Mesothelial cell of epicardium (in vitro differentiated cells): ENCODE measurements around the gene SORCS1. TPM values are rescaled to one million over a fixed set of nuclear protein-coding genes. Genes with fewer than 3 reads are reported as not detected.

Source experiments
- DNase-seq, 2 experiments: peaks; one replicate each; pipeline ENCODE4 v3.0.0; 2021; ENCODE audit warnings: low spot score in 2 of 2; ENCODE audit not compliant: unreplicated experiment in 2 of 2
- H3K27ac Mint-ChIP-seq: 2 replicates; pipeline ENCODE4 v1.8.0; 2021; ENCODE audit warnings: mixed read lengths
- H3K27me3 Mint-ChIP-seq: 2 replicates; pipeline ENCODE4 v1.8.0; 2021; ENCODE audit warnings: low read depth, mixed read lengths
- H3K36me3 Mint-ChIP-seq: 2 replicates; pipeline ENCODE4 v1.8.0; 2021; ENCODE audit warnings: mixed read lengths
- H3K4me1 Mint-ChIP-seq: 2 replicates; pipeline ENCODE4 v1.8.0; 2021; ENCODE audit warnings: mixed read lengths
- H3K4me3 Mint-ChIP-seq: 2 replicates; pipeline ENCODE4 v1.8.0; 2021; ENCODE audit warnings: mild to moderate bottlenecking, moderate library complexity, mixed read lengths
- H3K9me3 Mint-ChIP-seq: 2 replicates; pipeline ENCODE4 v1.8.0; 2021; ENCODE audit warnings: mixed read lengths
- CTCF ChIP-seq: fragments of 200-600 bp; sonication (generic); IDR thresholded peaks from one replicate; pipeline ENCODE4 v1.5.0; 2021; ENCODE audit warnings: antibody characterized with exemption; ENCODE audit not compliant: unreplicated experiment
- total RNA-seq: library from RNA; stranded (reverse); gene quantifications from 3 replicates; pipeline ENCODE4 v1.2.1, GENCODE V29; 2021

Gene SORCS1
- total RNA-seq, 1 donor from 2014 or later, result 0.78 TPM

- no peak for DNase-seq
- H3K9me3 Mint-ChIP-seq, result no peaks in the 10 kb centered on the region
- peaks cover 19% of the 10 kb centered on the region for H3K4me1 Mint-ChIP-seq
- no peak overlapping the region for H3K27ac Mint-ChIP-seq
- TF ChIP-seq CTCF, result no peak
- H3K4me3 Mint-ChIP-seq, result no peak overlapping the region
- H3K27me3 Mint-ChIP-seq, result peaks cover 5% of the 10 kb centered on the region
- H3K36me3 Mint-ChIP-seq, result no peaks in the 10 kb centered on the region
Measured at GRCh38 chr10:106982268-106982667, 182.2 kb downstream of the SORCS1 start.

- peaks cover 7% of the 10 kb centered on the region for H3K9me3 Mint-ChIP-seq
- H3K4me1 Mint-ChIP-seq, result peaks cover 19% of the 10 kb centered on the region
- H3K27ac Mint-ChIP-seq, result no peak overlapping the region
- peaks cover 2% of the 10 kb centered on the region for H3K27me3 Mint-ChIP-seq
- no peak overlapping the region for H3K4me3 Mint-ChIP-seq
- DNase-seq, result no peak
- no peak for TF ChIP-seq CTCF
- H3K36me3 Mint-ChIP-seq, result no peaks in the 10 kb centered on the region
Measured at GRCh38 chr10:106981452-106982075, 182.9 kb downstream of the SORCS1 start.

GRCh38 chr10:106980495-106981451, 183.7 kb downstream of the SORCS1 start:
- Mint-ChIP-seq H3K27me3 (no peaks in the 10 kb centered on the region), H3K27ac (no peak overlapping the region), H3K4me3 (no peak overlapping the region), H3K4me1 (peaks cover 19% of the 10 kb centered on the region), H3K9me3 (peaks cover 8% of the 10 kb centered on the region), H3K36me3 (no peaks in the 10 kb centered on the region)
- no peak for DNase-seq
- TF ChIP-seq CTCF, result no peak

GRCh38 chr10:106978756-106979155, 185.8 kb downstream of the SORCS1 start:
- Mint-ChIP-seq H3K9me3 (peaks cover 8% of the 10 kb centered on the region), H3K27ac (no peak overlapping the region), H3K36me3 (no peaks in the 10 kb centered on the region), H3K4me3 (no peak overlapping the region), H3K27me3 (no peaks in the 10 kb centered on the region), H3K4me1 (peaks cover 22% of the 10 kb centered on the region)
- DNase-seq, result no peak
- no peak for TF ChIP-seq CTCF

- Mint-ChIP-seq H3K4me1 (peaks cover 11% of the 10 kb centered on the region), H3K4me3 (no peak overlapping the region), H3K27me3 (no peaks in the 10 kb centered on the region), H3K27ac (no peak overlapping the region), H3K36me3 (no peaks in the 10 kb centered on the region), H3K9me3 (peaks cover 8% of the 10 kb centered on the region)
- DNase-seq, result no peak
- TF ChIP-seq CTCF, result no peak
Measured at GRCh38 chr10:106973716-106974115, 190.8 kb downstream of the SORCS1 start.
